ENCODE measurements around the gene CBY2.
"Not testable (repeated sequence)": the region's sequence is repeated elsewhere in the genome, so short reads cannot be mapped to it uniquely, and the experiment has no call there.

Gene CBY2

GRCh38 chr13:45702088-45702487 is at the start of gene CBY2:
CBY2 (plus strand) TSS chr13:45702320; CDS start chr13:45702391, 71 bp downstream.
- in situ Hi-C loops (cut with MboI; ENCODE audit: low sequenced_read_pairs) = no loop called here

GRCh38 chr13:45654633-45655349 is 47.3 kb upstream of the CBY2 start:
- in situ Hi-C loops (cut with MboI; ENCODE audit: low sequenced_read_pairs) = no loop called here

- in situ Hi-C loops (cut with MboI; ENCODE audit: low sequenced_read_pairs) = no loop called here
Measured at GRCh38 chr13:45658586-45659235, 43.4 kb upstream of the CBY2 start.

- in situ Hi-C loops (cut with MboI; ENCODE audit: low sequenced_read_pairs) = no loop called here
Measured at GRCh38 chr13:45659536-45659935, 42.6 kb upstream of the CBY2 start.

GRCh38 chr13:45660458-45660857 is 41.7 kb upstream of the CBY2 start:
- in situ Hi-C loops (cut with MboI; ENCODE audit: low sequenced_read_pairs) = not testable (repeated sequence)

GRCh38 chr13:45662162-45662561 is 40.0 kb upstream of the CBY2 start:
- in situ Hi-C loops (cut with MboI; ENCODE audit: low sequenced_read_pairs) = no loop called here

- in situ Hi-C loops (cut with MboI; ENCODE audit: low sequenced_read_pairs) = not testable (repeated sequence)
Measured at GRCh38 chr13:45662903-45663302, 39.2 kb upstream of the CBY2 start.

GRCh38 chr13:45669626-45670025 is 32.5 kb upstream of the CBY2 start:
- in situ Hi-C loops (cut with MboI; ENCODE audit: low sequenced_read_pairs) = not testable (repeated sequence)

GRCh38 chr13:45670189-45670885 is 31.8 kb upstream of the CBY2 start:
- in situ Hi-C loops (cut with MboI; ENCODE audit: low sequenced_read_pairs) = no loop called here

- in situ Hi-C loops (cut with MboI; ENCODE audit: low sequenced_read_pairs) = no loop called here
Measured at GRCh38 chr13:45674908-45675307, 27.2 kb upstream of the CBY2 start.

- in situ Hi-C loops (cut with MboI; ENCODE audit: low sequenced_read_pairs) = no loop called here
Measured at GRCh38 chr13:45678282-45678681, 23.8 kb upstream of the CBY2 start.

GRCh38 chr13:45681113-45681512 is 21.0 kb upstream of the CBY2 start:
- in situ Hi-C loops (cut with MboI; ENCODE audit: low sequenced_read_pairs) = no loop called here

GRCh38 chr13:45682494-45683008 is 19.6 kb upstream of the CBY2 start:
- in situ Hi-C loops (cut with MboI; ENCODE audit: low sequenced_read_pairs) = no loop called here

- in situ Hi-C loops (cut with MboI; ENCODE audit: low sequenced_read_pairs) = no loop called here
Measured at GRCh38 chr13:45683701-45684100, 18.4 kb upstream of the CBY2 start.

GRCh38 chr13:45688577-45688976 is 13.5 kb upstream of the CBY2 start:
- in situ Hi-C loops (cut with MboI; ENCODE audit: low sequenced_read_pairs) = no loop called here

GRCh38 chr13:45690636-45691035 is 11.5 kb upstream of the CBY2 start:
- in situ Hi-C loops (cut with MboI; ENCODE audit: low sequenced_read_pairs) = no loop called here

GRCh38 chr13:45691251-45691650 is 10.9 kb upstream of the CBY2 start:
- in situ Hi-C loops (cut with MboI; ENCODE audit: low sequenced_read_pairs) = no loop called here

GRCh38 chr13:45691667-45692066 is 10.5 kb upstream of the CBY2 start:
- in situ Hi-C loops (cut with MboI; ENCODE audit: low sequenced_read_pairs) = no loop called here

- in situ Hi-C loops (cut with MboI; ENCODE audit: low sequenced_read_pairs) = no loop called here
Measured at GRCh38 chr13:45695198-45695730, 6.9 kb upstream of the CBY2 start.

GRCh38 chr13:45696610-45697226 is 5.4 kb upstream of the CBY2 start:
- in situ Hi-C loops (cut with MboI; ENCODE audit: low sequenced_read_pairs) = no loop called here
